Stomach (tissue), 9 donors: ENCODE data around the gene MIS18A. TPM values are rescaled to one million over a fixed set of nuclear protein-coding genes. Genes with fewer than 3 reads are reported as not detected.
A peak's percentile ranks its signal among the peaks of the same experiment; 100 is the strongest.

Experiments used
- DNase-seq, 2 donors: peaks; one replicate each; pipeline versions ENCODE4 v3.0.0 to v3.0.0-alpha.2; 2013 to 2019
- H3K27ac ChIP-seq, 5 donors: fragments of 200-600 bp in 4 of 5; sonication (generic) in 4 of 5; one replicate each; pipeline ENCODE4 v1.5.1; 2013 to 2019; ENCODE audit warnings: mild to moderate bottlenecking in 1 of 5, moderate library complexity in 1 of 5
- H3K27me3 ChIP-seq, 3 donors: fragments of 200-600 bp; sonication (generic); one replicate each; pipeline ENCODE4 v1.5.1; 2017 to 2019; ENCODE audit warnings: mixed run types in 1 of 3
- H3K36me3 ChIP-seq, 4 donors: fragments of 200-600 bp; sonication (generic); 1 replicate in 3 of 4; 2 replicates in 1 of 4; pipeline ENCODE4 v1.5.1; 2016 to 2019
- H3K4me1 ChIP-seq, 4 donors: fragments of 200-600 bp; sonication (generic); one replicate each; pipeline ENCODE4 v1.5.1; 2016 to 2019
- H3K4me3 ChIP-seq, 4 donors: fragments of 200-600 bp; sonication (generic) in 3 of 4; one replicate each; pipeline ENCODE4 v1.5.1; 2016 to 2019; ENCODE audit warnings: mild to moderate bottlenecking in 1 of 4
- H3K9me3 ChIP-seq, 4 donors: fragments of 200-600 bp; sonication (generic); one replicate each; pipeline ENCODE4 v1.5.1; 2016 to 2019
- CTCF ChIP-seq, 7 experiments: fragments of 450-650 bp in 4 of 7; fragments of 200-600 bp in 3 of 7; sonication (generic) in 3 of 7; IDR thresholded peaks; one replicate each; pipeline ENCODE4 v1.5.1; 2016 to 2019; ENCODE audit warnings: antibody characterized with exemption in 7 of 7, control low read depth in 2 of 7, mild to moderate bottlenecking in 1 of 7
- EP300 ChIP-seq: sonication (generic); formaldehyde crosslinking; IDR thresholded peaks from one replicate; pipeline ENCODE4 v1.6.1; 2017; ENCODE audit warnings: antibody characterized with exemption
- POLR2A ChIP-seq, 4 donors: fragments of 450-650 bp; IDR thresholded peaks; one replicate each; pipeline ENCODE4 v1.6.1; 2016; ENCODE audit warnings: antibody characterized with exemption in 4 of 4, control low read depth in 2 of 4, mild to moderate bottlenecking in 1 of 4, moderate library complexity in 1 of 4
- POLR2AphosphoS5 ChIP-seq, 3 donors: sonication (generic); formaldehyde crosslinking; IDR thresholded peaks; one replicate each; pipeline ENCODE4 v1.6.1; 2016; ENCODE audit warnings: antibody characterized with exemption in 3 of 3
- WGBS, 5 donors: extraction: QIAGEN DNeasy Blood & Tissue Kit in 3 of 5; methylation state at CpG; one replicate each; pipeline versions ENCODE4 v1.1.5 to v1.1.7; 2013 to 2018; 5-methylcytosine and 5-hydroxymethylcytosine counted together
- intact Hi-C: fragments of 100-400 bp; cut with DNase I; formaldehyde crosslinking; loops from one replicate; pipeline ENCODE4 v1.15.1; 2023; ENCODE audit warnings: low total_unique reads
- polyA plus RNA-seq, 3 donors: library from polyadenylated mRNA; stranded (reverse); fragments of 200-250 nt; gene quantifications; one replicate each; pipeline ENCODE4 v1.2.3, GENCODE V29; 2013
- total RNA-seq, 5 donors: library from RNA; depleted of rRNA; stranded (reverse); fragments of >200 nt; gene quantifications; one replicate each; pipeline versions ENCODE4 v1.1.0 to v1.2.3, GENCODE V29; 2014 to 2016
- donor health status: healthy with polysubstance abuse.
- donor health status: Bipolar disorder and iron deficiency.
- donor health status: healthy.

MIS18A gene
- total and polyA plus RNA-seq, 8 donors: 1.4 to 10.7 (median 8.0) TPM; not detected in 2

GRCh38 chr21:32256251-32256650 is 22.6 kb downstream of the MIS18A start:
- intact Hi-C loops: loop anchor here (10.0 kb wide), 1 partner anchor 461 kb away; no protein-coding TSS in a partner anchor
- TF ChIP-seq POLR2AphosphoS5 (IDR thresholded peaks at IDR 0.05) (no peak), CTCF (IDR thresholded peaks at IDR 0.05) (no peak), EP300 (no peak), POLR2A (IDR thresholded peaks at IDR 0.05) (no peak)
- 76 to 86% (median 80%) methylated on average over 12 of the region's 12 CpGs for WGBS, 5 donors
- peaks cover 4 to 39% (median 24%) of the 10 kb centered on the region in 4 donors for H3K4me1 ChIP-seq
- no peaks in the 10 kb centered on the region for H3K27me3 ChIP-seq
- DNase-seq: no peak
- no peaks in the 10 kb centered on the region for H3K9me3 ChIP-seq
- no peaks in the 10 kb centered on the region for H3K36me3 ChIP-seq
- peak overlapping the region in 2 of 5 donors; percentile 25 to 64 for H3K27ac ChIP-seq
- H3K4me3 ChIP-seq: no peak overlapping the region

- 41 to 70% (median 68%) methylated on average over 3 to 7 of the region's 7 CpGs for WGBS, 5 donors
- Histone ChIP-seq H3K4me3 (no peak overlapping the region), H3K36me3 (no peaks in the 10 kb centered on the region), H3K4me1 (peaks cover 4 to 34% (median 23%) of the 10 kb centered on the region in 4 donors), H3K27me3 (no peaks in the 10 kb centered on the region), H3K9me3 (no peaks in the 10 kb centered on the region), H3K27ac (peak overlapping the region in 2 of 5 donors; percentile 23 to 32)
- intact Hi-C loops: loop anchor here (10.0 kb wide), 1 partner anchor 458 kb away; no protein-coding TSS in a partner anchor
- TF ChIP-seq POLR2AphosphoS5 (IDR thresholded peaks at IDR 0.05) (peak in 2 of 3 donors; percentile 5 to 53), EP300 (no peak), POLR2A (IDR thresholded peaks at IDR 0.05) (no peak)
- peak in 1 of 2 donors; percentile 83 for DNase-seq
These were observed 25.6 kb downstream of the MIS18A start for GRCh38 chr21:32253215-32253641.

GRCh38 chr21:32252136-32252535 is 26.7 kb downstream of the MIS18A start:
- Histone ChIP-seq H3K4me3 (no peak overlapping the region), H3K4me1 (peaks cover 2 to 23% (median 13%) of the 10 kb centered on the region in 4 donors), H3K27ac (no peak overlapping the region), H3K27me3 (peaks cover 0 to 7% (median 0%) of the 10 kb centered on the region in 3 donors), H3K9me3 (no peaks in the 10 kb centered on the region), H3K36me3 (no peaks in the 10 kb centered on the region)
- no peak for TF ChIP-seq CTCF (IDR thresholded peaks at IDR 0.05)
- TF ChIP-seq EP300: no peak
- TF ChIP-seq POLR2A (IDR thresholded peaks at IDR 0.05): no peak
- TF ChIP-seq POLR2AphosphoS5 (IDR thresholded peaks at IDR 0.05): no peak
- no peak for DNase-seq
- intact Hi-C loops: loop anchor here (10.0 kb wide), 1 partner anchor 457 kb away; no protein-coding TSS in a partner anchor

GRCh38 chr21:32249511-32250280 is 29.2 kb downstream of the MIS18A start:
- H3K9me3 ChIP-seq: no peaks in the 10 kb centered on the region
- H3K4me3 ChIP-seq: no peak overlapping the region
- H3K27ac ChIP-seq: no peak overlapping the region
- H3K36me3 ChIP-seq: no peaks in the 10 kb centered on the region
- no peak for DNase-seq
- H3K27me3 ChIP-seq: peaks cover 0 to 7% (median 0%) of the 10 kb centered on the region in 3 donors
- TF ChIP-seq CTCF (IDR thresholded peaks at IDR 0.05) (no peak), POLR2A (IDR thresholded peaks at IDR 0.05) (no peak), EP300 (no peak), POLR2AphosphoS5 (IDR thresholded peaks at IDR 0.05) (no peak)
- 76 to 85% (median 79%) methylated on average over 15 of the region's 15 CpGs for WGBS, 5 donors
- H3K4me1 ChIP-seq: peaks cover 0 to 11% (median 5%) of the 10 kb centered on the region in 4 donors
- intact Hi-C loops: loop anchor here (10.0 kb wide), 1 partner anchor 455 kb away; no protein-coding TSS in a partner anchor
